HCT116 (cell line): ENCODE measurements around the gene PCCA. TPM values are rescaled to one million over a fixed set of nuclear protein-coding genes. Genes with fewer than 3 reads are reported as not detected.

Source experiments
- ATAC-seq: fragments of 200-7000 bp; cut with Tn5 transposase; 2 replicates; pipeline ENCODE4 v1.9.1; 2020; ENCODE audit warnings: mild to moderate bottlenecking, moderate library complexity
- BruUV-seq: library from RNA; stranded (reverse); fragments of 400-500 nt; replicated peaks from 2 replicates; lab custom pipeline; 2021; lab: Mats Ljungman, UMichigan
- CTCF ChIA-PET: fragments of 300-600 bp; sonication (Branson Sonifier 250); formaldehyde crosslinking; loops from one replicate; lab custom pipeline; 2021; ENCODE audit warnings: antibody characterized with exemption; lab: Charles Lee
- POLR2A ChIA-PET: fragments of 300-600, 350-600 bp; sonication (Branson Sonifier 250); formaldehyde crosslinking; loops from one replicate; lab custom pipeline; 2021; ENCODE audit warnings: antibody characterized with exemption; lab: Charles Lee
- RAD21 ChIA-PET, 2 experiments: fragments of 300-600 bp; sonication (Branson Sonifier 250); formaldehyde crosslinking; loops; one replicate each; lab custom pipeline; 2023; ENCODE audit warnings: low total read pairs in 2 of 2; ENCODE audit not compliant: uncharacterized antibody in 2 of 2, unreplicated experiment in 2 of 2, low non-redundant PET in 1 of 2; lab: Charles Lee
- DNase-seq: peaks from one replicate; pipeline ENCODE4 v3.0.0-alpha.2; 2010; ENCODE audit warnings: low read depth, low spot score
- H2AFZ ChIP-seq: fragments of 200-600 bp; shearing (Covaris generic), sonication (generic); 2 replicates; pipeline ENCODE4 v1.6.1; 2017; ENCODE audit warnings: low read depth, mixed run types, mixed read lengths, antibody characterized with exemption, low read length; ENCODE audit not compliant: poor library complexity, severe bottlenecking
- H3K27ac ChIP-seq: 2 replicates; pipeline ENCODE4 v1.5.1; 2012; ENCODE audit warnings: low read depth, low read length
- H3K27me3 ChIP-seq: fragments of 200-600 bp; sonication (generic); 2 replicates; pipeline ENCODE4 v1.6.1; 2016; ENCODE audit warnings: mixed run types, low read length, mixed read lengths; ENCODE audit not compliant: insufficient read depth
- H3K36me3 ChIP-seq, 2 experiments: fragments of 200-500 bp in 1 of 2; fragments of 200-600 bp in 1 of 2; sonication (Bioruptor generic) in 1 of 2; sonication (generic) in 1 of 2; 2 replicates each; pipeline versions ENCODE4 v1.5.1 to v1.6.1; 2014 to 2016; ENCODE audit warnings: low read length in 2 of 2, inconsistent platforms in 1 of 2, mixed read lengths in 1 of 2, mixed run types in 1 of 2; ENCODE audit not compliant: insufficient read depth in 2 of 2, control insufficient read depth in 1 of 2
- H3K4me1 ChIP-seq, 2 experiments: fragments of 200-600 bp in 1 of 2; sonication (generic) in 1 of 2; 2 replicates each; pipeline versions ENCODE4 v1.5.1 to v1.6.1; 2012 to 2017; ENCODE audit warnings: low read length in 2 of 2, inconsistent platforms in 1 of 2, mild to moderate bottlenecking in 1 of 2, mixed read lengths in 1 of 2, mixed run types in 1 of 2, moderate library complexity in 1 of 2; ENCODE audit not compliant: insufficient read depth in 2 of 2, control insufficient read depth in 1 of 2
- H3K4me2 ChIP-seq: fragments of 200-600 bp; sonication (generic); 2 replicates; pipeline ENCODE4 v1.6.1; 2017; ENCODE audit warnings: mixed run types, low read length, mixed read lengths
- H3K4me3 ChIP-seq, 2 experiments: fragments of 200-600 bp in 1 of 2; sonication (generic) in 1 of 2; replicated peaks in 1 of 2; 2 replicates each; pipeline ENCODE4 v1.5.1; 2011 to 2016; ENCODE audit warnings: low read length in 2 of 2, control low read depth in 1 of 2, low read depth in 1 of 2, mild to moderate bottlenecking in 1 of 2, mixed read lengths in 1 of 2, mixed run types in 1 of 2
- H3K79me2 ChIP-seq: fragments of 200-600 bp; sonication (generic); 2 replicates; pipeline ENCODE4 v1.6.1; 2017; ENCODE audit warnings: mild to moderate bottlenecking, mixed run types, low read length, moderate library complexity, mixed read lengths; ENCODE audit not compliant: insufficient read depth
- H3K9ac ChIP-seq: fragments of 200-600 bp; sonication (generic); 2 replicates; pipeline ENCODE4 v1.6.1; 2016; ENCODE audit warnings: low read length, mixed read lengths
- H3K9me2 ChIP-seq: fragments of 200-600 bp; sonication (generic), shearing (Covaris generic); 2 replicates; pipeline ENCODE4 v1.6.1; 2017; ENCODE audit warnings: mixed run types, mild to moderate bottlenecking, moderate library complexity; ENCODE audit not compliant: insufficient read depth
- H3K9me3 ChIP-seq, 2 experiments: fragments of 200-500 bp in 1 of 2; fragments of 200-600 bp in 1 of 2; sonication (Bioruptor generic) in 1 of 2; sonication (generic) in 1 of 2; 2 replicates each; pipeline ENCODE4 v1.6.1; 2014 to 2017; ENCODE audit warnings: low read length in 2 of 2, mixed read lengths in 2 of 2, inconsistent platforms in 1 of 2, low read depth in 1 of 2, mild to moderate bottlenecking in 1 of 2, mixed run types in 1 of 2, moderate library complexity in 1 of 2; ENCODE audit not compliant: control insufficient read depth in 1 of 2, insufficient read depth in 1 of 2
- H4K20me1 ChIP-seq: fragments of 200-600 bp; sonication (generic), shearing (Covaris generic); 2 replicates; pipeline ENCODE4 v1.6.1; 2017; ENCODE audit warnings: mixed run types, mild to moderate bottlenecking, moderate library complexity; ENCODE audit not compliant: insufficient read depth
- CBX3 ChIP-seq: IDR thresholded peaks from 2 replicates; pipeline ENCODE4 v1.6.1; 2012; ENCODE audit warnings: low read depth
- CEBPB ChIP-seq: IDR thresholded peaks from 2 replicates; pipeline ENCODE4 v1.6.1; 2012; ENCODE audit warnings: low read depth
- EGR1 ChIP-seq: IDR thresholded peaks from 2 replicates; pipeline ENCODE4 v1.6.1; 2012; ENCODE audit warnings: low read depth
- ELF1 ChIP-seq: IDR thresholded peaks from 2 replicates; pipeline ENCODE4 v1.6.1; 2012; ENCODE audit warnings: low read depth, borderline replicate concordance
- EZH2phosphoT487 ChIP-seq: fragments of 200-600 bp; IDR thresholded peaks from 2 replicates; pipeline ENCODE4 v1.6.1; 2018; ENCODE audit warnings: antibody characterized with exemption, borderline replicate concordance
- POLR2A ChIP-seq: IDR thresholded peaks from 2 replicates; pipeline ENCODE4 v1.7.0; 2011; ENCODE audit warnings: borderline replicate concordance; ENCODE audit not compliant: insufficient read depth, insufficient read length; ENCODE audit errors: extremely low read depth
- POLR2AphosphoS5 ChIP-seq: IDR thresholded peaks from 2 replicates; pipeline ENCODE4 v1.6.1; 2011; ENCODE audit warnings: mild to moderate bottlenecking, low read depth, low read length, moderate library complexity
- RAD21 ChIP-seq: IDR thresholded peaks from 2 replicates; pipeline ENCODE4 v1.6.1; 2012; ENCODE audit warnings: low read depth, mild to moderate bottlenecking
- SIN3A ChIP-seq: IDR thresholded peaks from 2 replicates; pipeline ENCODE4 v1.6.1; 2012; ENCODE audit warnings: low read depth
- SP1 ChIP-seq: IDR thresholded peaks from 2 replicates; pipeline ENCODE4 v1.6.1; 2012; ENCODE audit warnings: low read depth
- SRF ChIP-seq: IDR thresholded peaks from 2 replicates; pipeline ENCODE4 v1.6.1; 2012; ENCODE audit warnings: low read depth
- TCF7L2 ChIP-seq: IDR thresholded peaks from 2 replicates; pipeline ENCODE4 v1.7.0; 2011; ENCODE audit warnings: borderline replicate concordance, inconsistent platforms; ENCODE audit not compliant: insufficient read depth, insufficient read length; ENCODE audit errors: extremely low read depth
- YY1 ChIP-seq: IDR thresholded peaks from 2 replicates; pipeline ENCODE4 v1.6.1; 2011; ENCODE audit warnings: low read length, low read depth, moderate library complexity, mild to moderate bottlenecking; ENCODE audit not compliant: insufficient replicate concordance; ENCODE audit errors: extremely low read depth
- ZFX ChIP-seq: fragments of 450-650 bp; IDR thresholded peaks from 2 replicates; pipeline ENCODE4 v1.6.1; 2017
- ZNF274 ChIP-seq: fragments of 200-500 bp; sonication (Bioruptor generic); IDR thresholded peaks from 2 replicates; pipeline ENCODE4 v1.6.1; 2014; ENCODE audit warnings: mild to moderate bottlenecking, low read depth, low read length, inconsistent platforms
- intact Hi-C: fragments of 100-400 bp; cut with micrococcal nuclease; formaldehyde crosslinking; loops from 2 replicates; pipeline ENCODE4 v1.10.0; 2022
- total RNA-seq: library from RNA; stranded (reverse); gene quantifications from one replicate; pipeline ENCODE4 v1.2.1, GENCODE V29; 2021; ENCODE audit not compliant: unreplicated experiment
- TF ChIP-seq, protein P1 (sequence below): IDR thresholded peaks from 2 replicates; pipeline ENCODE4 v1.6.1; 2012
- TF ChIP-seq, protein P2 (sequence below): IDR thresholded peaks from 2 replicates; pipeline ENCODE4 v1.6.1; 2012; ENCODE audit warnings: low read depth
- TF ChIP-seq, protein P3 (sequence below): IDR thresholded peaks from 2 replicates; pipeline ENCODE4 v1.6.1; 2011; ENCODE audit warnings: mild to moderate bottlenecking, low read length, moderate library complexity; ENCODE audit not compliant: insufficient replicate concordance; ENCODE audit errors: extremely low read depth

PCCA gene
- total RNA-seq, 1 experiment from 2014 or later, result 23.0 TPM

DNA sequence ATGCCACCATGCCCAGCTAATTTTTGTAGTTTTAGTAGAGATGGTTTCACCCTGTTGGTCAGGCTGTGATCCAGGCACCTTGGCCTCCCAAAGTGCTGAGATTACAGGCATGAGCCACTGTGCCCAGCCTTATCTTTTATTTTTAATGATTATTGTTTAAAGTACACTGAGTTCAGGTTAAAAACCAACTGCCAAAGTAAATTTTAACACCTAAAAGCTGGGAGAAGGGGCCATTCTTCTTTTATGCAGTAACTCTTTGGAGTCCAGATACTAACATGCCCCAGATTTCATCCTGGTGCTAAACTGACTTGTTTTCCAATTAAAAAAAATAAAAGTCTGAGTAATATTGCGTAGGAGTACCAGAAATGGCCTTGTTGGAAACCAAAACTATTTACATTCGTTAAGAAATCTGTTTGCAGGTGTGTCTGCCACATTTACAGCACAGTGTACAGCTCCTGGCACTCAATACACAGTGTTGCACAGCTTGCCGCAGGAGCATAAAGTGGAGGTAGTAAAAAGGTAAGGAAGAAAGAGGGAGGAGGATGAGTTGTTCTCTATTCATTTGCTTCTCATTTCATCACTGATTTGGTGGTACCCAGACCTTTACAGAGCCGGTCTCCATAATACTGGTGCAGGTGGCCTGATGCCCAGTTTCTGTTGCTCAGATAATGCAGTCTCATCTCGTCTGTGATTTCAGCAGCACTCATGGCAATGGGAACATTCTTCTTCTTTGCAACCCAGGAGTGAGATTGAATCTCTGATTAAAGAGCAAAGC is 108.9 kb downstream of the PCCA start:
- ChIA-PET POLR2A (no interaction called here), CTCF (no interaction called here)

More for the DNA sequence above, 108.9 kb downstream of the PCCA start:
- Histone ChIP-seq H2AFZ (no peak overlapping the region), H3K4me3 (no peak overlapping the region), H3K36me3 (no peaks in the 10 kb centered on the region), H3K79me2 (no peaks in the 10 kb centered on the region), H3K4me1 (no peaks in the 10 kb centered on the region), H3K9me3 (no peaks in the 10 kb centered on the region), H3K27me3 (no peaks in the 10 kb centered on the region), H3K4me2 (no peak overlapping the region), H4K20me1 (no peaks in the 10 kb centered on the region), H3K9ac (no peak overlapping the region), H3K27ac (no peak overlapping the region), H3K9me2 (no peaks in the 10 kb centered on the region)
- ATAC-seq, result no peak
- intact Hi-C loops, result no loop called here
- RAD21 ChIA-PET, result no interaction called here
- no TSS peak for BruUV-seq
- DNase-seq, result no peak
- TF ChIP-seq POLR2AphosphoS5 (no peak), SP1 (no peak), YY1 (no peak), ZFX (no peak), CEBPB (no peak), ELF1 (no peak), TCF7L2 (no peak), EGR1 (no peak), CBX3 (no peak), EZH2phosphoT487 (no peak), RAD21 (no peak), SIN3A (no peak), ZNF274 (no peak), POLR2A (no peak), SRF (no peak)
- TF ChIP-seq, protein P1, sequence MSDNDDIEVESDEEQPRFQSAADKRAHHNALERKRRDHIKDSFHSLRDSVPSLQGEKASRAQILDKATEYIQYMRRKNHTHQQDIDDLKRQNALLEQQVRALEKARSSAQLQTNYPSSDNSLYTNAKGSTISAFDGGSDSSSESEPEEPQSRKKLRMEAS, result no peak
- TF ChIP-seq, protein P2, sequence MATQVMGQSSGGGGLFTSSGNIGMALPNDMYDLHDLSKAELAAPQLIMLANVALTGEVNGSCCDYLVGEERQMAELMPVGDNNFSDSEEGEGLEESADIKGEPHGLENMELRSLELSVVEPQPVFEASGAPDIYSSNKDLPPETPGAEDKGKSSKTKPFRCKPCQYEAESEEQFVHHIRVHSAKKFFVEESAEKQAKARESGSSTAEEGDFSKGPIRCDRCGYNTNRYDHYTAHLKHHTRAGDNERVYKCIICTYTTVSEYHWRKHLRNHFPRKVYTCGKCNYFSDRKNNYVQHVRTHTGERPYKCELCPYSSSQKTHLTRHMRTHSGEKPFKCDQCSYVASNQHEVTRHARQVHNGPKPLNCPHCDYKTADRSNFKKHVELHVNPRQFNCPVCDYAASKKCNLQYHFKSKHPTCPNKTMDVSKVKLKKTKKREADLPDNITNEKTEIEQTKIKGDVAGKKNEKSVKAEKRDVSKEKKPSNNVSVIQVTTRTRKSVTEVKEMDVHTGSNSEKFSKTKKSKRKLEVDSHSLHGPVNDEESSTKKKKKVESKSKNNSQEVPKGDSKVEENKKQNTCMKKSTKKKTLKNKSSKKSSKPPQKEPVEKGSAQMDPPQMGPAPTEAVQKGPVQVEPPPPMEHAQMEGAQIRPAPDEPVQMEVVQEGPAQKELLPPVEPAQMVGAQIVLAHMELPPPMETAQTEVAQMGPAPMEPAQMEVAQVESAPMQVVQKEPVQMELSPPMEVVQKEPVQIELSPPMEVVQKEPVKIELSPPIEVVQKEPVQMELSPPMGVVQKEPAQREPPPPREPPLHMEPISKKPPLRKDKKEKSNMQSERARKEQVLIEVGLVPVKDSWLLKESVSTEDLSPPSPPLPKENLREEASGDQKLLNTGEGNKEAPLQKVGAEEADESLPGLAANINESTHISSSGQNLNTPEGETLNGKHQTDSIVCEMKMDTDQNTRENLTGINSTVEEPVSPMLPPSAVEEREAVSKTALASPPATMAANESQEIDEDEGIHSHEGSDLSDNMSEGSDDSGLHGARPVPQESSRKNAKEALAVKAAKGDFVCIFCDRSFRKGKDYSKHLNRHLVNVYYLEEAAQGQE, result no peak
- TF ChIP-seq, protein P3, sequence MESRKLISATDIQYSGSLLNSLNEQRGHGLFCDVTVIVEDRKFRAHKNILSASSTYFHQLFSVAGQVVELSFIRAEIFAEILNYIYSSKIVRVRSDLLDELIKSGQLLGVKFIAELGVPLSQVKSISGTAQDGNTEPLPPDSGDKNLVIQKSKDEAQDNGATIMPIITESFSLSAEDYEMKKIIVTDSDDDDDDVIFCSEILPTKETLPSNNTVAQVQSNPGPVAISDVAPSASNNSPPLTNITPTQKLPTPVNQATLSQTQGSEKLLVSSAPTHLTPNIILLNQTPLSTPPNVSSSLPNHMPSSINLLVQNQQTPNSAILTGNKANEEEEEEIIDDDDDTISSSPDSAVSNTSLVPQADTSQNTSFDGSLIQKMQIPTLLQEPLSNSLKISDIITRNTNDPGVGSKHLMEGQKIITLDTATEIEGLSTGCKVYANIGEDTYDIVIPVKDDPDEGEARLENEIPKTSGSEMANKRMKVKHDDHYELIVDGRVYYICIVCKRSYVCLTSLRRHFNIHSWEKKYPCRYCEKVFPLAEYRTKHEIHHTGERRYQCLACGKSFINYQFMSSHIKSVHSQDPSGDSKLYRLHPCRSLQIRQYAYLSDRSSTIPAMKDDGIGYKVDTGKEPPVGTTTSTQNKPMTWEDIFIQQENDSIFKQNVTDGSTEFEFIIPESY, result no peak
